ENCODE results near the gene AHCYL1.

Gene AHCYL1

GRCh38 chr1:110034451-110035235 lies 50.1 kb downstream of the AHCYL1 start, which contains the start of gene STRIP1:
TSS of gene STRIP1 (plus strand) at chr1:110034624. CDS start at chr1:110034638, 14 bp downstream.
- H3K27me3 Mint-ChIP-seq (ENCODE audit: low read depth): peaks cover 5% of the 10 kb centered on the region

DNA sequence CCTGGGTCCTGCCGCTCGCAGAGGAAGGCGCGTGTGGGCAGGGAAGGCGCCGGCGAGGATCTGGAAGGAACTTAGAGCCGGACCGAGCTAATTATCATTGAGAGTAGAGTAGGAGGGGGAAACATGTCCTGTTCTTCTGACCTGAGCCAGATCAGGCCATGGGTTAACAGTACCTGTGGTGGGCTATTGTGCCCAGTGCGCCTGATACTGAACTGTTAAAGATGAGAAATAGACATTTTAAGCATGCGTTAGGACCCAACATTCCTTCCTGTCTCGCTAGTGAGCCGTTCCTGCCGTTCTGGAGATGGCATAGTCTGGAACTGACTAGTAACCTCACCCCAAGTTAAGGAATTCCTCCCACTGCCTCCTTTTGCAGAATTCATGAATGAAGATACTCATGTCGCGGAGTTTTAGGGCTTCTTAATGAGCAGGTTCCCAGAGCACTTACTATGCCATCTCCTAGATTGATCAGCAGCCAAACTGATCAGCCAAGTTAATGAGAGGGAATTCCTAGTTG lies 50.7 kb downstream of the AHCYL1 start:
- Mint-ChIP-seq H3K9me3 (no peaks in the 10 kb centered on the region), H3K27me3 (ENCODE audit: low read depth) (peaks cover 5% of the 10 kb centered on the region), H3K4me1 (peaks cover 19% of the 10 kb centered on the region), H3K27ac (peak overlapping the region; percentile 24 to 94 (median 88)), H3K36me3 (ENCODE audit: low read depth) (peaks cover 26% of the 10 kb centered on the region), H3K4me3 (peak overlapping the region; percentile 93 to 94 (median 94))
- no peak for TF ChIP-seq CTCF (IDR thresholded peaks at IDR 0.05; ENCODE audit: unreplicated experiment in 3 of 3)

More at GRCh38 chr1:110034451-110035235, 50.1 kb downstream of the AHCYL1 start, which contains the start of gene STRIP1:
- Mint-ChIP-seq H3K36me3 (ENCODE audit: low read depth) (peaks cover 21% of the 10 kb centered on the region), H3K4me1 (peaks cover 19% of the 10 kb centered on the region), H3K27ac (peak within 1 kb of the TSS; percentile 87 to 96 (median 94)), H3K9me3 (no peaks in the 10 kb centered on the region), H3K4me3 (peak within 1 kb of the TSS; percentile 93 to 100 (median 99))
- no peak for TF ChIP-seq CTCF (IDR thresholded peaks at IDR 0.05; ENCODE audit: unreplicated experiment in 3 of 3)

GRCh38 chr1:110038271-110038670 lies 53.7 kb downstream of the AHCYL1 start:
- Mint-ChIP-seq H3K4me1 (peaks cover 19% of the 10 kb centered on the region), H3K4me3 (no peak overlapping the region), H3K9me3 (no peaks in the 10 kb centered on the region), H3K27me3 (ENCODE audit: low read depth) (no peaks in the 10 kb centered on the region), H3K36me3 (ENCODE audit: low read depth) (peaks cover 54% of the 10 kb centered on the region), H3K27ac (no peak overlapping the region)
- no peak for TF ChIP-seq CTCF (IDR thresholded peaks at IDR 0.05; ENCODE audit: unreplicated experiment in 3 of 3)

GRCh38 chr1:110039641-110040040 lies 55.1 kb downstream of the AHCYL1 start:
- H3K4me1 Mint-ChIP-seq: peaks cover 9% of the 10 kb centered on the region
- H3K36me3 Mint-ChIP-seq (ENCODE audit: low read depth): peaks cover 64% of the 10 kb centered on the region
- H3K9me3 Mint-ChIP-seq: no peaks in the 10 kb centered on the region
- no peak for TF ChIP-seq CTCF (IDR thresholded peaks at IDR 0.05; ENCODE audit: unreplicated experiment in 3 of 3)
- no peak overlapping the region for H3K4me3 Mint-ChIP-seq
- H3K27ac Mint-ChIP-seq: no peak overlapping the region
- H3K27me3 Mint-ChIP-seq (ENCODE audit: low read depth): no peaks in the 10 kb centered on the region

DNA sequence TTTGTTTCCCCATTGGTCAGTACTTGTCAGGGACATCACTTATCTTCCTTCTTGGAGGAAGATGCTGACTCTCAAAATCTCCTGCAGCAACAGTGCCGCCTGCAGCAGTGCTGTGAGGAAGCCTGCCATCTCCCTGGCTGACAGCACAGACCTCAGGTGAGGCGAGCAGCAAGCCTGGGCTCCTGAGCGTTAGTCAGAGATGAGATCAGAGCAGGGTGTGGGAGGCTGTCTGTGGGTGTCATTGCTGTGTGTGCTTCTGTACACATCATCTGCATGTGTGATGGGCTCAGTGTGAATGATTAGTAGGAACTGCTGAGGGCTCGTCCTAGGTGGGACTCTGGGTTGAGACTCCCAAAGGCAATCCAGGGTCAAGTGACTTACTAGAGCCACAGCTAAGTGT lies 56.0 kb downstream of the AHCYL1 start:
- H3K36me3 Mint-ChIP-seq (ENCODE audit: low read depth): peaks cover 72% of the 10 kb centered on the region
- H3K27me3 Mint-ChIP-seq (ENCODE audit: low read depth): no peaks in the 10 kb centered on the region
- H3K4me1 Mint-ChIP-seq: peaks cover 6% of the 10 kb centered on the region
- no peak for TF ChIP-seq CTCF (IDR thresholded peaks at IDR 0.05; ENCODE audit: unreplicated experiment in 3 of 3)
- no peak overlapping the region for H3K27ac Mint-ChIP-seq
- no peak overlapping the region for H3K4me3 Mint-ChIP-seq
- H3K9me3 Mint-ChIP-seq: no peaks in the 10 kb centered on the region

All from nephron (organoid).